EL (cell line): ENCODE results near the gene CTDSPL.
"Not testable (repeated sequence)": the region's sequence is repeated elsewhere in the genome, so short reads cannot be mapped to it uniquely, and the experiment has no call there.

ENCODE experiments used
- DNase-seq: peaks from one replicate; pipeline ENCODE4 v3.0.0-alpha.2; 2016

Gene CTDSPL

GRCh38 chr3:37972056-37972455 is 110.4 kb downstream of the CTDSPL start:
- not testable (repeated sequence) for DNase-seq

DNA sequence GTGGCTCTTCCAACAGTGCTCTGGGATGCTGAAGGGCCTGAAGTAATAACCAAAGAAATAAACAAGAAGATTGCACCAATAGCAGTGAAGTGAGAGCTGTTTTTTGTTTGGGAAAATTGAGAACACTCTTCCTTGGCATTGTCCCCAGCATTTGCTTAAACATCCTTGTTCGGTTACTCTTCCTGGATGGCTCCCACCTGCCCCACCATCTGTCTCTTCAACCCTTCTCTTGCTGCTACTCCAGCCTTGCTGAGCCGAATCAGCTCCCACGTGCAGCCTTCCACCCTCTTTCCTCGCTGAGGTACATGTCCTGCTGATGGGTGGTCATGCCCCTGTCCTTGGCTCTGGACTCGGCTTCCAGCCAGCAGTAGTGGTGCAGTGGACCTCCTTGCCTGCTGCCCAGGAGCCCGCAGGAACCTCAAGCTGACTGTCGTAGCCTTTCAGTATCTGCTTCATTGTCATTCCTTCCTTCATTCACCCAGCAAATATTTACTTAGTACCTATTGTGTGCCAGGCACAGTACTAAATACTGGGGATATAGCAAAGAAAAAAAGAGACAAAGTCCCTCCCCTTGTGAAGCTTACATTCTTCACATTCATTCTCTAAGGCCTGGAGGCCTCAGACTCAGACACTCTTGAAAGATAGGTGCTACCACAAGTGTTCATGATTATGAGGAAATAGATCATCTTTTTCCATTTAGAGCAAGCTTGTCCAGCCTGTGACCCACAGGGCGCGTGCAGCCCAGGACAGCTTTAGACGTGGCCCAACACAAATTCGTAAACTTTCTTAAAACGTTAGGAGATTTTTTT is 111.8 kb downstream of the CTDSPL start:
- no peak for DNase-seq

- peak; percentile 62 for DNase-seq
Observed at GRCh38 chr3:37974121-37975083, 112.7 kb downstream of the CTDSPL start.

- no peak for DNase-seq
Observed at GRCh38 chr3:37979541-37980461, 118.1 kb downstream of the CTDSPL start.

DNA sequence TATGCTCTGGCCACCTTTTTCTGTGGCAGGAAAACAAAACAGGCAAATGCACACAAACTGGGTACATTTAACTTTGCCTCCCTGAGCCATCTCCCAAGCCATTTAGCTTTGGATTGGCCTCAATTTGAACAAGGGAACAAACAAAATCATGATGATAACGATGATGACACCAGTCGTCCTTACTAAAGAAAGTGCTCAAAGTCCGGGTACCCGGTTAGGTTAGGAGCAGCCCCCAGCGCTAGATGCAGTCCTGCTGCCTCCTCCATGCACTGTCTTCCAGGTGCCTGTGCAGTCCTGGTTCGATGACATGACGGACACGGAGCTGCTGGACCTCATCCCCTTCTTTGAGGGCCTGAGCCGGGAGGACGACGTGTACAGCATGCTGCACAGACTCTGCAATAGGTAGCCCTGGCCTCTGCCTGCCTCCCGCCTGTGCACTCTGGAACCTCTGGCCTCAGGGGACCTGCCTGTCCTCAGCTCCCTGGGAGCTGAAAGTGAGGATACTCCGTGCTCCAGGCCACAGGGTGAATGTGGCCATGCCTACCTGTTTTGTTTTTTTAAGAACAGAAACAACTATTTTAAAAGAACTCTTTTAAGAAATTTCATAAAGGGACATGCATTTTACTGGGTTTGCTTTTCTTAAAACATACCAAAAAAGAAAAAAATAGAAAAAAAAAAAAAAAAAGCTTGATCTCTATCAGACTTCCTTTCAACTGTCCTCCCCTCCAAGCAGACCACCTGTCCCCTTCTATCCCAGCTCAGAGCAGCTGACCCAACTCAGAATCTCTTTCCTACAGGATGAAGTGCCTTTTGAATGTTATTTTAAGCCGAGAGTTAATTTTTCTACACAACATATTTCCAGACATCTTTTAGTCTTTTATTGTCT is 119.0 kb downstream of the CTDSPL start:
- no peak for DNase-seq

DNA sequence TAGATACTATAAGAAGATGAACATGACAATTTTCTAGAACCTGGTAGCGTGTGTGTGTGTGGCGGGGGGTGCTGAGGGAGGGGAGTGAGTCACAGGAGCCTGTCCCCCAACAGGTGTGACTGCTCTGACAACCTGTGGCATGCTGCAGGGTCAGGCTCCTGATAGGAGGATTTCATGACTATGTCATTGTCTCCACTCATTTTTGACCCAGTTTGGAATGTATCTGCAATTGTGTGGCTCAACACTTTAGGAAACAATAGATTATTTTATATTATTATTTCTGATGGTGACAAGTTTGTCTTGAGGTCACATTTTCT is 119.6 kb downstream of the CTDSPL start:
- no peak for DNase-seq

GRCh38 chr3:37982331-37982730 is 120.7 kb downstream of the CTDSPL start:
- no peak for DNase-seq

- no peak for DNase-seq
Observed at GRCh38 chr3:37984051-37984450, 122.4 kb downstream of the CTDSPL start.

GRCh38 chr3:37984596-37984995 is 122.9 kb downstream of the CTDSPL start:
- DNase-seq: no peak

DNA sequence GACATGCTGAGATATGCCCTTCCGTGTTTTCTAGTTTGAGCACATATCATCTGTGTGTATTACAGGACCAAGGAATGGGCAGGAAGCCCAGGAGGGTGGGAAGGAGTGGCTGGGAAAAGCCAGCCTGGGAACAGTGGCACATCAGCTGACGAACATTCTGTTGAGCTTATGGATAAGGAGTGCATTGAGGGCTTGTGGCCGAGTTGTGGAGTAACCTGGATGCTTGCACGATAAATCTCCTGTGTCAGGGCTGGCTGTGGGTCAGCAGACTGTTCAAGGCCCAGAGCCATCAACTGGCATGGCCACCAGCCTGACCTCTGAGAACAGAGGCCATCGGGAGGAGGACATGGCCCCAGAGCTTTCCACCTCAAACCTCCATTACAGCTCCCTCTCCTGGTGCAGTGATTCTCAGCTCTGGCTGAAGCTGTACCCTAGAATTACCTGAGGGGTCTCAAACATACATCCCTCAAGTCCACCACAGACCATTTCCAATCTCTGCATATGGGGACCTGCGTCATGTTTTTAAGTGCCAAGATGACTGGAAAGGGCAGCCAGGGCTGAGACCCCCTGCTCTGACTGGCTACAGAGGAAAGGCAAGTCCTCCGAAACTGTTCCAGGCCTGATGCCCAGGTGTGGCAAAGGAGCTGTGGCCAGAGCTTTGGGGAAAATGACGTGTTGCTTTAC is 124.1 kb downstream of the CTDSPL start:
- no peak for DNase-seq

DNA sequence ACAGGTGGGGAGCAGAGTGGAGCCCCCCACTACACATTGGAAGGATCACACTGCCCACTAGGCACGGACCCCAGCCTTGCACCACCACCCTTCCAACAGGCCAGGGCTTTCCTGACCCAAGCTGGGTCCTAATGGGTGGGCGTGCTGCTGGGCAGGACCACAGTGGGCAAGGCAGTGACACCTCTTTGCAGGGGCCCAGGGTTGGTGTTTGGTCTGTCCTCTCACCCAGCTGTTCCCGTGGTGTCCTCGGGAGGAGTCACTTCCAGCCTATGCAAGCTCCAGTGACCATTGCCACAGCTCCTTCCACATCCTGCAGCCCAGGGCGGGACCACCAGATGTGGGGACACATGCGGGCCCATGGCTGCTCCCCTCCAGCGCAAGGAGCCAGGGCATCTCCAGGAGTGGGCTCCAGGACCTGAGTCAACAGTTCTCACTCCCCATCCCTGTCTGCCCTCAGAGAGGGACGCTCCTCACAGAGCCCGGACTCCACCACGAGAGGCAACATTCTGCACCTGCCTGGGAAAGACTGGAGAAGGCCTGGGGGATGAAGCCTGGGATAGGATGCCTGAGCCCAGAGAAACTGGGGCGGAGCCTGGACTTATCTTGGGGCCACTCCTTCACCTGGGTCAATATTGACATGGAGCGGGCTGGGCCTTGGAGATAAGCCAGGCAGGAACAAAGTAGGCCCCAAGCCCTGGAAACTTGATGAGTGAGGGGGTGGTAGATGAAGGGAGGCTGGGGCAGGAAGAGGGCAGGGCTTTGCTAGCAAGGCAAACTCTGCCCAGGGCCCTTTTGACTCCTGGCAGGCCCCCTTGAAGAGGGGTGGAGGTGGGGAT is 125.0 kb downstream of the CTDSPL start:
- DNase-seq: no peak

DNA sequence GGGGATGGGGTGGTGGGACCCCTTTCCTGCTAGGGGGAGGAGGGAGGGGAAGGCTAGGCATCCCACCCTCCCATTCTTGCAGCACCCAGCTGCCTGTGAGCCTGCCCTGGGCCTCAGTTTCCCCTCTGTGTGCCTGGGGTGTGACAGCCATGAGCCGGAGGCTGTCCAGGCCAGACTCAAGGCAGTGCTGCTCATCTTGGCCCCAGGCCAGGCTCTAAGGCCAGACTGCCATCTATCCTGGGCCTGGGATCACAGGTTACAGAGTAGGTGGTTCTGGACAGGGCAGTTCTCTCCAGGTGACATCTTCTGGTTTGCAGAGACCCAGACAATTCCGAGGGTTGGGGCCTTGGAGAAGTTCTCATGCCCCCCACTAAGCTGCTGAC is 125.6 kb downstream of the CTDSPL start:
- no peak for DNase-seq

- DNase-seq: no peak
Observed at GRCh38 chr3:37987751-37988179, 126.1 kb downstream of the CTDSPL start.

DNA sequence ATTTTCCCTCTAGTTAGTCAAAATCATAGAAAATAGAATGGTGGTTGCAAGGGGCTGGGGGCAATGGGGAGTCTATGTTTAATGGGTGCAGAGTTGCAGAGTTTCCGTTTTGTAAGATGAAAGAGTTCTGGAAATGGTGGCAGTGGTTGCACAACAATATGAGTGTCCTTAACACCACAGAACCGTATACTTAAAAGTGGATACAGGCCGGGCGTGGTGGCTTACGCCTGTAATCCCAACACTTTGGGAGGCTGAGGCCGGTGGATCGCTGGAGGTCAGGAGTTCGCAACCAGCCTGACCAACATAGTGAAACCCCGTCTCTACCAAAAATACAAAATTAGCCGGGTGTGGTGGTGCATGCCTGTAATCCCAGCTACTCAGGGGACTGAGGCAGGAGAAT is 126.7 kb downstream of the CTDSPL start:
- not testable (repeated sequence) for DNase-seq

DNA sequence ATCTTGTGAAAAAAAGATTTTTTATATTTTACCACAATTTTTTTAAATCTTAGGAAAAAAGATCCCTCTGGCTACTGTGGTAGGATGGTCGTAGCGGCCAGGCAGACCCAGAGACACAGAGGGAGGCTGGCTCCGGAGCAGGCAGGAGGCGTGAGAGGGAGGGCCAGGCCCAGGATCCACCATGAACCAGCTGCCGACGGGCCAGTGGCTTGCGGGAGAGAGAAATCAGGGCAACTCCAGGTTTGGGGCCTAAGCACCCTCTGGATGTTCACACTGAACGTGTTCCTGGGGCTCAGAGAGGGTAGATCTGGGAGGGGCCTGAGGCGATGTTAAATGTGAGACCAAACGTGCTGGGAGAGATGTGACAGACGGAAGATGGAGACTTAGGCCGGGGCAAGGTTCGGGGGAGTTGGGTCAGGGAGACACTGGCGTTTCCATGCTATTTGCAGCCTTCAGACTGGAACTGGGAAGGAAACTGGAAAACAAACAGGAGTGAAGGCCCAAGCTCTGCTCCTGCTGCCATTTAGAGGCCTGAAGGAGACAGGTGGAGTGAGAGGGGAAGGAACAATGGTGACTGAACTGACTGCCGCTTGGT is 127.3 kb downstream of the CTDSPL start:
- DNase-seq: no peak

DNA sequence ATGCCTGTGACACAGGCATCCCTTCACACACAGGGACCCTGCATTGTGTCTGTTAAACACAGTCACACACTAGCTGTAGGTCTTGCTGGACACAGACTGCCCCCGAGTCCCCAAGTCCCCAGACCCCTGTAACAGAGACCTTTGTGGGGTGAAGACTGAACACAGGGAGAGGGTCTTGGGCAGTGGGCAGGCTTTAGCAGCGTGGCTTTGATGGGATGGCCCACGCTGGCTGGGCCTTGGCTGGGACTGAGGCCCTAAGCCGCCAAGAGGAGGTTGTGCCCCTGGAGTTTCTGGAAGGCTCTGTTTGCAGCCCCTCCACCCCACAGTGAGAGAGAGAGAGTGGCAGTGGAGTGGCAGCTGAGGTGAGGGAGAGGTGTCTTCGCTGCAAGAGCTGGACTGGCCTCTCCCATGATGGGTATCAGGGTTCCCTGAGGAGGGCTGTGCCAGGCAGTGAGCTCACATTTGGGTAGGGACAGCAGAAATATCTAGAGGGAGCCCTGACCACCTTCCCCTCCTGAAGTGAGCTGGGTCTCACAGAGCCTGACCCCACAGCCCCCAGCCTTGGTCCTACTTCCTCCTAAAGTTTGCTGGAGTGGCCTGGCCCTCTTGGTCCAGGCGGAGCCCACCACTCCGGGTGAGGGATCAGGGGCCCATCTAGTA is 128.3 kb downstream of the CTDSPL start:
- no peak for DNase-seq

DNA sequence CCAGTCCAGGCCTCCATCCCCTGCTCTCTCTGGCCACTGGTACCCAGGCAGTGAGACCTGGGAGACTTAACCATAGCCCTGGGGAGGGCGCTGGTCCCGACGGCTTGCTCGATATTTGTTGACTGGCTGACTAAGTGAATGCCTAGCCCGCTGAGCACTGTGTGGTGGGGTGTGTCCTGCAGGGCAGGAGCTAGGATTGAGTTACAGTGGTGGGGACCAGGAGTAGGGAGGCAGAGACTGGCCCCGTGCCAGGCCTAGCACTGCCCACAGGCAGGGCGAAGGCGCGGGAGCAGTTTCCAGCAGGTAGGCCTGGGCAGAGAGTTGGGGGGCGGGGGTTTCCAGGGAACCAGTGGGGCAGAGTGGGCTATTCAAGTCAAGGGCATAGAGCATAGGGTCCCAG is 128.8 kb downstream of the CTDSPL start, which contains the start of gene VILL:
Gene VILL, plus strand, starts transcription at position 260 of the 400 bp plus-strand sequence. CDS start 2,887 bp downstream, outside the sequence.
- no peak for DNase-seq

- no peak for DNase-seq
Observed at GRCh38 chr3:37991109-37991508, 129.4 kb downstream of the CTDSPL start.

DNA sequence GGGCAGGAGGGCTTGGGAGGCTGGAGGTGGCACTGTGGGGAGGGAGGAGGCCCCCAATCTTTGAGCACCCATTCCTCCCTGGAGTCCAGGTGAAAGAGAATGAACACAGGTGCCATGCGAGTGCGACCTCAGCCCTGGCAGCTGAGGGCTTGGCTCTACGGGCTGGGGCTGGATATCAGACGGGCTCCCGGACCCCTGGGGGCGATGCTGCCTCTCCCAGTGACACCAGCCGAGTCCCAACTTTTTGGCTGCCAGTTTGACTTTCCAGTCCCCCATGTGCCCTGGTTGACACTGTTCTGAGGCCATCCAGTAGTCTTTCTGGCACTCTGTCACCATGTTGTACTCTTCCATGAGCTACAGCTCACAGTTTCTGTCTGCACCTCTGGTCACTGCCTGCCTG is 130.1 kb downstream of the CTDSPL start:
- DNase-seq: no peak
